Osteocyte (in vitro differentiated cells): ENCODE data around the gene STIM2. TPM values are rescaled to one million over a fixed set of nuclear protein-coding genes. Genes with fewer than 3 reads are reported as not detected.

Source experiments
- DNase-seq: peaks from one replicate; pipeline ENCODE4 v3.0.0; 2021; ENCODE audit warnings: mixed read lengths; ENCODE audit not compliant: unreplicated experiment; ENCODE audit errors: extremely low spot score
- H3K27ac Mint-ChIP-seq: one replicate; pipeline ENCODE4 v1.8.0; 2021; ENCODE audit warnings: mild to moderate bottlenecking, mixed read lengths; ENCODE audit not compliant: unreplicated experiment
- H3K27me3 Mint-ChIP-seq: one replicate; pipeline ENCODE4 v1.8.0; 2021; ENCODE audit warnings: mixed read lengths; ENCODE audit not compliant: unreplicated experiment
- H3K36me3 Mint-ChIP-seq: one replicate; pipeline ENCODE4 v1.8.0; 2021; ENCODE audit warnings: mixed read lengths; ENCODE audit not compliant: unreplicated experiment
- H3K4me1 Mint-ChIP-seq: one replicate; pipeline ENCODE4 v1.8.0; 2021; ENCODE audit warnings: mixed read lengths; ENCODE audit not compliant: unreplicated experiment
- H3K4me3 Mint-ChIP-seq: one replicate; pipeline ENCODE4 v1.8.0; 2021; ENCODE audit warnings: mild to moderate bottlenecking, moderate library complexity, mixed read lengths; ENCODE audit not compliant: unreplicated experiment
- H3K9me3 Mint-ChIP-seq: one replicate; pipeline ENCODE4 v1.8.0; 2021; ENCODE audit warnings: mixed read lengths; ENCODE audit not compliant: unreplicated experiment
- total RNA-seq: library from RNA; stranded (reverse); gene quantifications from 2 replicates; pipeline ENCODE4 v1.2.1, GENCODE V29; 2021
- TF ChIP-seq, protein P1 (sequence below): fragments of 200-600 bp; sonication (generic); IDR thresholded peaks from 2 replicates; pipeline ENCODE4 v1.5.0; 2021; ENCODE audit warnings: antibody characterized with exemption, mild to moderate bottlenecking, moderate library complexity

Gene STIM2
- total RNA-seq, 1 donor from 2014 or later, result 14.1 TPM

DNA sequence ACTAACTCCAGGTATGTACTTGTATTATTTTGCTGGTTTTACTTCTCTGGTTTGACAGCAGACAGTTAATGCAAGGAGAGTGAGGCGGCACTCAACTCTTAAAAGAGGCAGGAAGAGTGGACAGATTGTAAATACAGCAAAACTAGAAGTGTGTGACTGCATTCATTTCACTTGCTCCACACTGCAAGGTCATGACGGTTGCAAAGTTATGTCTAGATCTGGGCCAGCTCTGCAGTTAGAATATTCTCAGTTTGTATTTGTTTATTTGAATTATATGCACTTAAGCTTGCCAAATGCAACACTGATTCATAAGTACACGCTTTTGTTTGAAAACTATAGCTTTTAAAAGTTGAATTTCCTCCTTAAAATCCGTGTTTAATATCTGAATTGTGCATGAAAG, 148.9 kb downstream of the STIM2 start:
- Mint-ChIP-seq H3K4me3 (no peak overlapping the region), H3K36me3 (no peaks in the 10 kb centered on the region), H3K9me3 (no peaks in the 10 kb centered on the region), H3K27ac (no peak overlapping the region), H3K4me1 (peaks cover 30% of the 10 kb centered on the region), H3K27me3 (no peaks in the 10 kb centered on the region)
- no peak for DNase-seq
- TF ChIP-seq, protein P1, sequence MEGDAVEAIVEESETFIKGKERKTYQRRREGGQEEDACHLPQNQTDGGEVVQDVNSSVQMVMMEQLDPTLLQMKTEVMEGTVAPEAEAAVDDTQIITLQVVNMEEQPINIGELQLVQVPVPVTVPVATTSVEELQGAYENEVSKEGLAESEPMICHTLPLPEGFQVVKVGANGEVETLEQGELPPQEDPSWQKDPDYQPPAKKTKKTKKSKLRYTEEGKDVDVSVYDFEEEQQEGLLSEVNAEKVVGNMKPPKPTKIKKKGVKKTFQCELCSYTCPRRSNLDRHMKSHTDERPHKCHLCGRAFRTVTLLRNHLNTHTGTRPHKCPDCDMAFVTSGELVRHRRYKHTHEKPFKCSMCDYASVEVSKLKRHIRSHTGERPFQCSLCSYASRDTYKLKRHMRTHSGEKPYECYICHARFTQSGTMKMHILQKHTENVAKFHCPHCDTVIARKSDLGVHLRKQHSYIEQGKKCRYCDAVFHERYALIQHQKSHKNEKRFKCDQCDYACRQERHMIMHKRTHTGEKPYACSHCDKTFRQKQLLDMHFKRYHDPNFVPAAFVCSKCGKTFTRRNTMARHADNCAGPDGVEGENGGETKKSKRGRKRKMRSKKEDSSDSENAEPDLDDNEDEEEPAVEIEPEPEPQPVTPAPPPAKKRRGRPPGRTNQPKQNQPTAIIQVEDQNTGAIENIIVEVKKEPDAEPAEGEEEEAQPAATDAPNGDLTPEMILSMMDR, result no peak

DNA sequence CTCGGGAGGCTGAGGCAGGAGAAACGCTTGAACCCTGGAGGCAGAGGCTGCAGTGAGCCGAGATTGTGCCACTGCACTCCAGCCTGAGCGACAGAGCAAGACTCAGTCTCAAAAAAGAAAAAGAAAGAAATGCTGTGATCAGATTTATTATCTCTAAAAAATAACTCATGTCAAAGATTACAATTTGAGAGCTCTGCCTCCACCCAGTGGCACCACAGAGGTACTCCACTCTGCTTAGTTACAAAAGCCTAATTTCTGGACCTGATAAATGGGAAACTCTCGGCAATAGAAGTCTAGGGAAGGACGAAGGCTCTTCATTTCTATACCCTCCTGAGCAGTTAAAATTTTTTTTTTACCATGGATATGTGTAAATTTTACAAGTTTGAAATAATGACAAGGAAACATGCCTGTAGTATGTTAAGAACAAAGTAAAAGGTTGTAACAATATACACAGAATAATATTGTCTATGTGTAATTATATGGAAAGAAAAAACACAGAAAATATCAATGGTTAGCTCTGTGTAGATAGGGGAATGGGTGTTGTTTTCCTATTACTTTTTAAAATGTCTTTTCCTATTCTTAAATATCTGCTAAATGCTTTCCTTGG, 149.8 kb downstream of the STIM2 start:
- no peak for DNase-seq
- peaks cover 27% of the 10 kb centered on the region for H3K4me1 Mint-ChIP-seq
- H3K4me3 Mint-ChIP-seq, result no peak overlapping the region
- no peaks in the 10 kb centered on the region for H3K27me3 Mint-ChIP-seq
- no peaks in the 10 kb centered on the region for H3K36me3 Mint-ChIP-seq
- TF ChIP-seq, protein P1, result peak; percentile 88
- no peaks in the 10 kb centered on the region for H3K9me3 Mint-ChIP-seq
- H3K27ac Mint-ChIP-seq, result peak overlapping the region; percentile 44

DNA sequence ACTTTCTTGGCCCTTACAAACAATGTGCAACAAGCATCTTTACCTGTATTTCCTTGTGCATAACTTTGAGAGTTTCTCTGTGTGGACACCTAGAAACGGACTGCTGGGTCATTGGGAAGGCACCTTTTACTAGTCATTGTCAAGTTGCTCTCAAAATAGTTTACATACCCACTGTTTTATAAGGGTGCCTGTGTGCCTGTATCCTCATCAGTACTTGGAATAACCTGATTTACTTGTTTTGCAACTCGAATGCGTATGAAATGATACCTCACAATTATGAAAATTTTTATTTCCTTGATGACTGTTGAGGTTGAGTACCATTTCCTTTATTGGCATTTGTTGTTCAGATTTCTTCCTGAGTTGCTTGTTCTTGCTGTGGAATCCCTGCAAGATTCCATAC, 150.8 kb downstream of the STIM2 start:
- H3K27me3 Mint-ChIP-seq, result no peaks in the 10 kb centered on the region
- peaks cover 17% of the 10 kb centered on the region for H3K4me1 Mint-ChIP-seq
- TF ChIP-seq, protein P1, result no peak
- no peak overlapping the region for H3K4me3 Mint-ChIP-seq
- no peak for DNase-seq
- peaks cover 4% of the 10 kb centered on the region for H3K36me3 Mint-ChIP-seq
- H3K9me3 Mint-ChIP-seq, result peaks cover 7% of the 10 kb centered on the region
- no peak overlapping the region for H3K27ac Mint-ChIP-seq

DNA sequence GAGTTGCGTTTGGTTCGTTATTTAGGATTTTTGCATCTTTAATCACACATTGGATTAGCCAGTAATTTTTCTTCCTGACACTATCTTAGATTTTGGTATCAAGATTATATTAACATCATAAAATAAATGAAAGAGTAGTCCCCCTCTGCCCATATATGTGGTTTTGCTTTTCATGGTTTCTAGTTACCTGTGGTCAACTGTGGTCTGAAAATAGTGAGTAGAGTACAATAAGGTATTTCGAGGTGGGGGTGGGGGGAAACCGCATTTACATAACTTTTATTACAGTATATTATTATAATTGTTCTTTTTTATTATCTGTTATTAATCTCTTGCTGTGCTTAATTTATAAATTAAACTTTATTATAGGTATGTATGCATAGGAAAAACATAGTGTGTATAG, 152.4 kb downstream of the STIM2 start:
- TF ChIP-seq, protein P1, result no peak

DNA sequence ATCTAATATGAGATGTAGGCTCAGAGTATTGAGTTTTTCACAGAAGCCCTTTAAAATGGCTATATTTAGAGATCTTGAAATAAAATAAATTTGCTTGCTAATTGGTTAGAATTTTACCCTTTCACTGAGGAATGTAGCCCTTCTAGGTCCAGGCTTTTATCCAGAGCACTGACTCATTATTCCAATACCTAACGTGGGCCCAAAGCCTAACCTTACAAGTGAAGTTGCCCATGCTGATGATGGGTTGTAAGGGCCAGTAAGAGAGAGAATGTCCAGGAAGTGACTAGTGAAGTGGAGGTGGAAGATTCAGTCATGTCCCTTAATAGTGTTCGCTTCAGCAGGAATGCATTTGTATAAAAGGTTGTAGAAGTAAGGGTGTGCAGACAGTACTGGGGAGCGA, 155.9 kb downstream of the STIM2 start:
- Mint-ChIP-seq H3K36me3 (peaks cover 15% of the 10 kb centered on the region), H3K4me1 (no peaks in the 10 kb centered on the region), H3K9me3 (peaks cover 7% of the 10 kb centered on the region), H3K27ac (no peak overlapping the region), H3K27me3 (no peaks in the 10 kb centered on the region), H3K4me3 (no peak overlapping the region)
- TF ChIP-seq, protein P1, result no peak
- DNase-seq, result no peak

More for the DNA sequence above, 152.4 kb downstream of the STIM2 start:
- Mint-ChIP-seq H3K4me3 (no peak overlapping the region), H3K36me3 (peaks cover 6% of the 10 kb centered on the region), H3K27ac (no peak overlapping the region), H3K27me3 (no peaks in the 10 kb centered on the region), H3K4me1 (peaks cover 11% of the 10 kb centered on the region), H3K9me3 (peaks cover 7% of the 10 kb centered on the region)
- DNase-seq, result no peak
